HepG2 (cell line): Measurements from ENCODE around the gene CNPPD1. TPM values are rescaled to one million over a fixed set of nuclear protein-coding genes. Genes with fewer than 3 reads are reported as not detected.

ENCODE experiments used
- BRF2 ChIP-seq: sonication (generic); formaldehyde crosslinking; IDR thresholded peaks from 2 replicates; pipeline ENCODE4 v1.8.1; 2022; ENCODE audit warnings: mild to moderate bottlenecking, missing genetic modification reagents
- EED ChIP-seq: sonication (generic); formaldehyde crosslinking; IDR thresholded peaks from 2 replicates; pipeline ENCODE4 v1.5.0; 2020; ENCODE audit warnings: mild to moderate bottlenecking, missing genetic modification reagents
- KLF12 ChIP-seq: sonication (generic); formaldehyde crosslinking; IDR thresholded peaks from 2 replicates; pipeline ENCODE4 v1.4.0; 2020; ENCODE audit warnings: missing genetic modification reagents, borderline replicate concordance
- NFAT5 ChIP-seq: sonication (generic); formaldehyde crosslinking; IDR thresholded peaks from 2 replicates; pipeline ENCODE4 v1.4.0; 2020; ENCODE audit warnings: missing genetic modification reagents
- PHF20 ChIP-seq: sonication (generic); formaldehyde crosslinking; IDR thresholded peaks from 2 replicates; pipeline ENCODE4 v1.5.0; 2020; ENCODE audit warnings: mild to moderate bottlenecking, missing genetic modification reagents
- RFXAP ChIP-seq: sonication (generic); formaldehyde crosslinking; IDR thresholded peaks from 2 replicates; pipeline ENCODE4 v1.4.0; 2020; ENCODE audit warnings: missing genetic modification reagents, borderline replicate concordance
- SP5 ChIP-seq: IDR thresholded peaks from 2 replicates; pipeline ENCODE4 v1.6.1; 2016; ENCODE audit warnings: low read depth, borderline replicate concordance
- SRSF1 ChIP-seq: fragments of 200-400 bp; formaldehyde crosslinking; optimal IDR thresholded peaks from 2 replicates; pipeline ENCODE3; 2017; ENCODE audit warnings: mild to moderate bottlenecking, low read depth, low read length, moderate library complexity
- TEAD2 ChIP-seq: sonication (generic); formaldehyde crosslinking; IDR thresholded peaks from 2 replicates; pipeline ENCODE4 v1.9.0; 2021; ENCODE audit warnings: missing genetic modification reagents
- TEAD3 ChIP-seq: optimal IDR thresholded peaks from 2 replicates; pipeline ENCODE3; 2016; ENCODE audit warnings: borderline replicate concordance
- TFDP2 ChIP-seq: sonication (generic); formaldehyde crosslinking; IDR thresholded peaks from 2 replicates; pipeline ENCODE4 v1.4.0; 2020; ENCODE audit warnings: missing genetic modification reagents
- XRCC5 ChIP-seq: fragments of 200-400 bp; formaldehyde crosslinking; optimal IDR thresholded peaks from 2 replicates; pipeline ENCODE3; 2017; ENCODE audit warnings: mild to moderate bottlenecking, low read length
- ZC3H4 ChIP-seq: sonication (generic); formaldehyde crosslinking; IDR thresholded peaks from 2 replicates; pipeline ENCODE4 v1.4.0; 2020; ENCODE audit warnings: missing genetic modification reagents, borderline replicate concordance
- ZMYM4 ChIP-seq: sonication (generic); formaldehyde crosslinking; IDR thresholded peaks from 2 replicates; pipeline ENCODE4 v1.8.1; 2023; ENCODE audit warnings: mild to moderate bottlenecking, missing genetic modification reagents
- ZNF225 ChIP-seq: sonication (generic); formaldehyde crosslinking; IDR thresholded peaks from 2 replicates; pipeline ENCODE4 v1.4.0; 2020; ENCODE audit warnings: mild to moderate bottlenecking, missing genetic modification reagents
- ZNF282 ChIP-seq: fragments of 450-650 bp; IDR thresholded peaks from 2 replicates; pipeline ENCODE4 v1.6.1; 2018; ENCODE audit not compliant: partially characterized antibody
- ZNF737 ChIP-seq: sonication (generic); formaldehyde crosslinking; IDR thresholded peaks from 2 replicates; pipeline ENCODE4 v1.5.0; 2020; ENCODE audit warnings: missing genetic modification reagents, mild to moderate bottlenecking, borderline replicate concordance
- ZNF816 ChIP-seq: sonication (generic); formaldehyde crosslinking; IDR thresholded peaks from 2 replicates; pipeline ENCODE4 v1.8.0; 2022; ENCODE audit warnings: missing genetic modification reagents, mild to moderate bottlenecking, borderline replicate concordance
- ZSCAN30 ChIP-seq: sonication (generic); formaldehyde crosslinking; IDR thresholded peaks from 2 replicates; pipeline ENCODE4 v1.5.0; 2020; ENCODE audit warnings: mild to moderate bottlenecking, missing genetic modification reagents
- polyA plus RNA-seq, 8 experiments: library from polyadenylated mRNA; depleted of rRNA in 3 of 8; stranded (reverse) in 7 of 8; unstranded in 1 of 8; fragments of >200 nt; fragmentation: Illumina TruSeq in 4 of 8; extraction: Trizol in 4 of 8; gene quantifications; 2 replicates each; pipeline versions ENCODE4 v1.2.1 to v1.2.3, GENCODE V29; 2011 to 2016; ENCODE audit warnings: low read depth in 4 of 8, missing spikeins in 1 of 8, mixed read lengths in 1 of 8; ENCODE audit not compliant: insufficient read depth in 1 of 8
- total RNA-seq, 5 experiments: library from RNA; depleted of rRNA; stranded (reverse); fragments of >200 nt; fragmentation: Illumina TruSeq; extraction: Trizol; gene quantifications; 2 replicates each; pipeline ENCODE4 v1.2.3, GENCODE V29; 2016; ENCODE audit warnings: low read depth in 1 of 5
- TF ChIP-seq, protein P1 (sequence below): sonication (generic); formaldehyde crosslinking; IDR thresholded peaks from 2 replicates; pipeline ENCODE4 v1.5.0; 2020; ENCODE audit warnings: missing genetic modification reagents, mild to moderate bottlenecking, borderline replicate concordance

Gene CNPPD1
- total and polyA plus RNA-seq, 2 of the 13 experiments (the other 11 are each of a cell fraction or from before 2014, with no cell fraction given), result 35.5 to 49.4 TPM

DNA sequence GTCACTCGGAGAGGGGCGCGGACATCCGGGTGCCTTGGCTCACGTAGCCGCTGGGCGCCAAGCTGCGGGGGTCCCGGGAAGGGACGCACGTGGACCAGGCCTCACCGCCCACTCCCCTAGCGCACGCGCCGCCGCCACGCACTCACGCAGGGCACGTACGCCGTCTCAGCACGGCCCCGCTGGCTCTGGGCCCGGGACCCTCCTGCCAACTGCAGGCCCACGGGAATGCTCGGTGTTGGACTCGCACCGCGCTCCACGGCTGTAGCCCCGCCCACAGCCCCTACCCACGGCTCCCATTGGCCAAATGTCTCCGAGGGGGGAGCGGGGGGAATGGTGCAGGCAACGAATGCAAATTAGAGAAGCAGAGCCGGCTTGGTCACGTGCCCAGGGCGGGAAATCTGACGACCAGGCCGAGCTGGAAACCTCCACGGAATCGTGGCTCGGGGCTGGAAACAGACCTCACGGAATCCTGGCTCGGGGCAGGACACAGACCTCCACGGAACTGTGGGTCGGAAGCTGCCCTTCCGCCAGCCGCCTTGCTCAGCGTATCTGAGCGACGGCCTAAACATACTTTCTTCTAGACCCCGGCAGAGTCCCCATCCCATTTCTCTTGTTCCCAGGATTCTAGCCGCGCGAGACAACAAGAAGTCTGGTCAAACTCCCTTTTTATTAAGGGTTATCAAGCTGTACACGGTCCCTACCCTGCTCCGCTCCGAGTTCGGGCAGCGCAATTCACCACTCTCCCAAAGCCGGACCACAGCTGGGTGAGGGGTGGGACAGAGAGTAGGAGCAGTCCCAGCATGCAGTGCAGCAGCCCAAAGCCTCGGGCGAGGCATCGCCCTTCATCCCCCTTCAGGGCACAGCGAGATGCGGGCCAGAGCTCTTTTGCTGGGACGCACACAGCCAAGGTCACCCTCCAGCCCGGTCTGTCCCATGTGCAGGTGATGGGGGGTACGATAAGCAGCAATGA, 42.3 kb upstream of the CNPPD1 start, which contains the start of gene ABCB6 (continued):
- TF ChIP-seq NFAT5 (CRISPR knock-in tag), result peak; percentile 75
- TF ChIP-seq RFXAP (CRISPR knock-in tag), result peak; percentile 96
- TF ChIP-seq BRF2 (CRISPR knock-in tag), result peak; percentile 97
- peak; percentile 98 for TF ChIP-seq TFDP2
- TF ChIP-seq TEAD2 (CRISPR knock-in tag), result no peak
- TF ChIP-seq KLF12 (CRISPR knock-in tag), result peak; percentile 85
- TF ChIP-seq TEAD3 (CRISPR knock-in tag), result peak; percentile 80
- no peak for TF ChIP-seq ZNF282
- peak; percentile 81 for TF ChIP-seq XRCC5
- TF ChIP-seq SRSF1, result peak; percentile 67
- no peak; the same call in 1 of the 2 replicates for TF ChIP-seq ZNF737
- TF ChIP-seq PHF20 (CRISPR knock-in tag), result peak; percentile 71
- peak; percentile 85 for TF ChIP-seq EED (CRISPR knock-in tag)
- peak; percentile 82; the same call in 1 of the 2 replicates for TF ChIP-seq ZSCAN30 (CRISPR knock-in tag)
- peak; percentile 86; the same call in 1 of the 2 replicates for TF ChIP-seq ZNF225 (CRISPR knock-in tag)
- no peak; the same call in 1 of the 2 replicates for TF ChIP-seq ZC3H4
- TF ChIP-seq ZNF816 (CRISPR knock-in tag), result peak; percentile 62; the same call in 1 of the 2 replicates
- peak; percentile 75; the same call in 1 of the 2 replicates for TF ChIP-seq SP5 (CRISPR knock-in tag)
- TF ChIP-seq ZMYM4 (CRISPR knock-in tag), result peak; percentile 91
- TF ChIP-seq, protein P1, sequence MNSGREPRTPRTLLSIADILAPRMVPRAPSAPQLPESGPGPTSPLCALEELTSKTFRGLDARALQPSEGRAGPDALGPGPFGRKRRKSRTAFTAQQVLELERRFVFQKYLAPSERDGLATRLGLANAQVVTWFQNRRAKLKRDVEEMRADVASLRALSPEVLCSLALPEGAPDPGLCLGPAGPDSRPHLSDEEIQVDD (CRISPR knock-in tag), result peak; percentile 89; the same call in 1 of the 2 replicates
